Thyroid gland (tissue), 4 donors: ENCODE measurements around the gene DNAL4. TPM values are rescaled to one million over a fixed set of nuclear protein-coding genes. Genes with fewer than 3 reads are reported as not detected.

ENCODE experiments used
- DNase-seq, 2 donors: peaks; one replicate each; pipeline ENCODE4 v3.0.0-alpha.2; 2019
- H3K27ac ChIP-seq, 3 donors: fragments of 200-600 bp; sonication (generic); 1 replicate in 2 of 3; 2 replicates in 1 of 3; pipeline ENCODE4 v1.5.1; 2016 to 2019; ENCODE audit warnings: mild to moderate bottlenecking in 1 of 3, moderate library complexity in 1 of 3
- H3K27me3 ChIP-seq: fragments of 200-600 bp; sonication (generic); one replicate; pipeline ENCODE4 v1.5.1; 2019
- H3K36me3 ChIP-seq, 2 donors: fragments of 200-600 bp; sonication (generic); one replicate each; pipeline ENCODE4 v1.5.1; 2016 to 2019
- H3K4me1 ChIP-seq, 2 donors: fragments of 200-600 bp; sonication (generic); one replicate each; pipeline ENCODE4 v1.5.1; 2017 to 2019
- H3K4me3 ChIP-seq, 3 donors: fragments of 200-600 bp; sonication (generic); replicated peaks in 1 of 3; 1 replicate in 2 of 3; 2 replicates in 1 of 3; pipeline ENCODE4 v1.5.1; 2016; ENCODE audit warnings: mild to moderate bottlenecking in 1 of 3
- H3K9me3 ChIP-seq: fragments of 200-600 bp; sonication (generic); one replicate; pipeline ENCODE4 v1.5.1; 2017
- POLR2A ChIP-seq, 2 donors: fragments of 450-650 bp; IDR thresholded peaks; one replicate each; pipeline ENCODE4 v1.6.1; 2017; ENCODE audit warnings: antibody characterized with exemption in 2 of 2, mild to moderate bottlenecking in 2 of 2, moderate library complexity in 1 of 2
- WGBS, 2 donors: methylation state at CpG; one replicate each; pipeline ENCODE4 v1.1.5; 2017; 5-methylcytosine and 5-hydroxymethylcytosine counted together
- intact Hi-C: fragments of 100-400 bp; cut with DNase I; formaldehyde crosslinking; loops from one replicate; pipeline ENCODE4 v1.15.1; 2023
- total RNA-seq, 4 donors: library from RNA; depleted of rRNA; stranded (reverse); fragments of >200 nt; gene quantifications; one replicate each; pipeline ENCODE4 v1.2.3, GENCODE V29; 2016
- TF ChIP-seq, protein P1 (sequence below), 6 experiments: fragments of 200-600 bp in 3 of 6; fragments of 450-650 bp in 3 of 6; sonication (generic) in 3 of 6; IDR thresholded peaks; one replicate each; pipeline ENCODE4 v1.5.1; 2016 to 2019; ENCODE audit warnings: antibody characterized with exemption in 6 of 6, mild to moderate bottlenecking in 2 of 6, inconsistent platforms in 1 of 6, moderate library complexity in 1 of 6

The DNAL4 gene
- total RNA-seq, 4 donors from 2014 or later, result 30.9 to 50.0 (median 37.9) TPM

DNA sequence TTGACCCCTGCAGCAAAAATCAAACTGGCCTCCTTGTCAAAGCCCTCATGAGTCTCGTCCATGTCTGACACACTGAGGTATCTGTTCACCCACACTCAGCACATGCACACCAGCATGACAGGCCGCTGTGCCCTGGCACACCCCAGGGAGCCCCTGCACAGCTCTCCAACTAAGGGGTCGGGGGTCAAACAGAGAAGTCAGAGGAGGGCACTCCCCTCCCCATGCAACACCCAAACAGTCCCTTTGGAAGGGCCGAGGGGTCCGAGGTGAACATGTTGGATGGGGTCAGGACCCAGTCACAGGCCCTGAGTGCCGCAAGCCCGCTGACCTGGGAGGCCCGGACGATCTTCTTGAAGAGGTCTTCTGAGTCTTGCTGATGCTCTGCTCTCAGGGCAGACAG is 52.8 kb downstream of the DNAL4 start:
- H3K36me3 ChIP-seq, result peaks cover 86 to 96% of the 10 kb centered on the region in 2 donors
- TF ChIP-seq, protein P1, sequence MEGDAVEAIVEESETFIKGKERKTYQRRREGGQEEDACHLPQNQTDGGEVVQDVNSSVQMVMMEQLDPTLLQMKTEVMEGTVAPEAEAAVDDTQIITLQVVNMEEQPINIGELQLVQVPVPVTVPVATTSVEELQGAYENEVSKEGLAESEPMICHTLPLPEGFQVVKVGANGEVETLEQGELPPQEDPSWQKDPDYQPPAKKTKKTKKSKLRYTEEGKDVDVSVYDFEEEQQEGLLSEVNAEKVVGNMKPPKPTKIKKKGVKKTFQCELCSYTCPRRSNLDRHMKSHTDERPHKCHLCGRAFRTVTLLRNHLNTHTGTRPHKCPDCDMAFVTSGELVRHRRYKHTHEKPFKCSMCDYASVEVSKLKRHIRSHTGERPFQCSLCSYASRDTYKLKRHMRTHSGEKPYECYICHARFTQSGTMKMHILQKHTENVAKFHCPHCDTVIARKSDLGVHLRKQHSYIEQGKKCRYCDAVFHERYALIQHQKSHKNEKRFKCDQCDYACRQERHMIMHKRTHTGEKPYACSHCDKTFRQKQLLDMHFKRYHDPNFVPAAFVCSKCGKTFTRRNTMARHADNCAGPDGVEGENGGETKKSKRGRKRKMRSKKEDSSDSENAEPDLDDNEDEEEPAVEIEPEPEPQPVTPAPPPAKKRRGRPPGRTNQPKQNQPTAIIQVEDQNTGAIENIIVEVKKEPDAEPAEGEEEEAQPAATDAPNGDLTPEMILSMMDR (IDR thresholded peaks at IDR 0.05), result no peak
- TF ChIP-seq POLR2A (IDR thresholded peaks at IDR 0.05), result no peak
- peaks cover 0 to under 1% of the 10 kb centered on the region in 2 donors for H3K4me1 ChIP-seq
- H3K27me3 ChIP-seq, result no peaks in the 10 kb centered on the region
- no peaks in the 10 kb centered on the region for H3K9me3 ChIP-seq
- intact Hi-C loops, result no loop called here
- H3K27ac ChIP-seq, result no peak overlapping the region
- H3K4me3 ChIP-seq, result no peak overlapping the region
- no peak for DNase-seq
- WGBS, 2 donors, result 88 to 92% methylated on average over 5 to 8 of the region's 9 CpGs

DNA sequence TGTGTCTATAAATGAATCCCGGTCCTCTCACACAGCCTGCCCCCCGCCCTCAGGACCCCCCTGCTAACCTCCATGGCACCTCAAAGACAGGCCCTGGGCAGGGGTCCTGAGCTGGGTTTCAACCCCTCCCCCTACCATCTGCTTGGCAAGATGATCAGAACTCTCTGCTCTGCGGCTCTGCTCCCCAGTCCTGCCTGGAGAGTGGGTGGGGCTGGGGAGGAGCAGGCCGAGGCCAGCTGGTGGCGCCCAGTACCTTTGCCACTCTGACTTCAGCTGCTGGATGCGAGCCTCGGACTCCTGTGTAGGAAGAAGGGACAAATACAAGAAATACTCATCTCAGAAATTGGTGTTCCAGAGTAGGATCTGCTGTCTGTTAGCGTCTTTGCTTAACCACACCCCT is 53.2 kb downstream of the DNAL4 start:
- Histone ChIP-seq H3K9me3 (no peaks in the 10 kb centered on the region), H3K36me3 (peaks cover 86 to 96% of the 10 kb centered on the region in 2 donors), H3K4me1 (peaks cover 0 to 5% of the 10 kb centered on the region in 2 donors), H3K4me3 (no peak overlapping the region), H3K27me3 (no peaks in the 10 kb centered on the region), H3K27ac (no peak overlapping the region)
- intact Hi-C loops, result no loop called here
- no peak for DNase-seq
- TF ChIP-seq POLR2A (IDR thresholded peaks at IDR 0.05), result no peak
- TF ChIP-seq, protein P1 (IDR thresholded peaks at IDR 0.05), result no peak
- 79 to 100% methylated on average over 6 to 8 of the region's 8 CpGs for WGBS, 2 donors

GRCh38 chr22:38740116-38740723 is 53.7 kb downstream of the DNAL4 start:
- H3K4me3 ChIP-seq, result no peak overlapping the region
- no peaks in the 10 kb centered on the region for H3K27me3 ChIP-seq
- intact Hi-C loops, result no loop called here
- peaks cover 85 to 94% of the 10 kb centered on the region in 2 donors for H3K36me3 ChIP-seq
- H3K27ac ChIP-seq, result no peak overlapping the region
- no peaks in the 10 kb centered on the region for H3K9me3 ChIP-seq
- no peak for TF ChIP-seq POLR2A (IDR thresholded peaks at IDR 0.05)
- TF ChIP-seq, protein P1 (IDR thresholded peaks at IDR 0.05), result no peak
- peaks cover 0 to 10% of the 10 kb centered on the region in 2 donors for H3K4me1 ChIP-seq
- no peak for DNase-seq
- 94% methylated on average over 13 to 15 of the region's 15 CpGs for WGBS, 2 donors

- 94 to 95% methylated on average over 13 of the region's 20 CpGs for WGBS, 2 donors
- H3K36me3 ChIP-seq, result peaks cover 77 to 86% of the 10 kb centered on the region in 2 donors
- no peak for DNase-seq
Measured at GRCh38 chr22:38739300-38740055, 54.5 kb downstream of the DNAL4 start.

More at GRCh38 chr22:38739300-38740055, 54.5 kb downstream of the DNAL4 start:
- no peak overlapping the region for H3K27ac ChIP-seq
- H3K27me3 ChIP-seq, result no peaks in the 10 kb centered on the region
- H3K9me3 ChIP-seq, result no peaks in the 10 kb centered on the region
- H3K4me1 ChIP-seq, result peaks cover 6 to 18% of the 10 kb centered on the region in 2 donors
- H3K4me3 ChIP-seq, result no peak overlapping the region
- TF ChIP-seq, protein P1 (IDR thresholded peaks at IDR 0.05), result no peak
- no peak for TF ChIP-seq POLR2A (IDR thresholded peaks at IDR 0.05)
- intact Hi-C loops, result no loop called here
